PC-9 (cell line): ENCODE results near the gene CLCN1. TPM values are rescaled to one million over a fixed set of nuclear protein-coding genes. Genes with fewer than 3 reads are reported as not detected.

Source experiments
- BruUV-seq: library from RNA; stranded (reverse); fragments of 400-500 nt; replicated peaks from 2 replicates; lab custom pipeline; 2021; lab: Mats Ljungman, UMichigan
- CTCF ChIA-PET: fragments of 300-600 bp; sonication (Branson Sonifier 250); formaldehyde crosslinking; loops from one replicate; lab custom pipeline; 2022; ENCODE audit warnings: antibody characterized with exemption; lab: Charles Lee
- POLR2A ChIA-PET: fragments of 300-600 bp; sonication (Branson Sonifier 250); formaldehyde crosslinking; loops from one replicate; lab custom pipeline; 2022; ENCODE audit warnings: antibody characterized with exemption; ENCODE audit not compliant: unreplicated experiment; lab: Charles Lee
- DNase-seq, 2 experiments: peaks; one replicate each; pipeline versions ENCODE4 v3.0.0 to v3.0.0-alpha.2; 2015 to 2022; ENCODE audit warnings: mixed read lengths in 1 of 2
- H2AFZ ChIP-seq: fragments of 200-600 bp; sonication (generic); 2 replicates; pipeline ENCODE4 v1.8.1; 2017; ENCODE audit warnings: antibody characterized with exemption
- H3F3A ChIP-seq: fragments of 200-600 bp; sonication (generic); 2 replicates; pipeline ENCODE4 v1.8.1; 2017; ENCODE audit warnings: antibody characterized with exemption, mild to moderate bottlenecking, low read depth; ENCODE audit not compliant: insufficient read depth
- H3K27ac ChIP-seq: fragments of 200-600 bp; sonication (generic); 2 replicates; pipeline ENCODE4 v1.6.1; 2016; ENCODE audit warnings: mixed run types
- H3K27me3 ChIP-seq: fragments of 200-600 bp; sonication (generic); 2 replicates; pipeline ENCODE4 v1.6.1; 2016; ENCODE audit warnings: low read depth, mixed run types; ENCODE audit not compliant: insufficient read depth
- H3K36me3 ChIP-seq: fragments of 200-600 bp; sonication (generic); 2 replicates; pipeline ENCODE4 v1.6.1; 2016; ENCODE audit warnings: low read depth, mixed run types
- H3K4me1 ChIP-seq: fragments of 200-600 bp; sonication (generic); replicated peaks from 2 replicates; pipeline ENCODE4 v1.6.1; 2016; ENCODE audit warnings: mixed run types; ENCODE audit not compliant: insufficient read depth
- H3K4me2 ChIP-seq: fragments of 200-600 bp; sonication (generic); 2 replicates; pipeline ENCODE4 v1.6.1; 2017; ENCODE audit warnings: mixed run types
- H3K4me3 ChIP-seq: fragments of 200-600 bp; sonication (generic); 2 replicates; pipeline ENCODE4 v1.6.1; 2016; ENCODE audit warnings: mixed run types
- H3K79me2 ChIP-seq: fragments of 200-600 bp; sonication (generic); 2 replicates; pipeline ENCODE4 v1.6.1; 2017; ENCODE audit warnings: low read depth, mixed run types
- H3K9me2 ChIP-seq: fragments of 200-600 bp; sonication (generic); 2 replicates; pipeline ENCODE4 v1.8.1; 2017; ENCODE audit warnings: mild to moderate bottlenecking; ENCODE audit not compliant: insufficient read depth
- H3K9me3 ChIP-seq: fragments of 200-600 bp; sonication (generic); 2 replicates; pipeline ENCODE4 v1.8.1; 2016; ENCODE audit warnings: low read depth; ENCODE audit not compliant: insufficient read depth
- H4K20me1 ChIP-seq: fragments of 200-600 bp; sonication (generic); 2 replicates; pipeline ENCODE4 v1.8.1; 2017; ENCODE audit not compliant: insufficient read depth
- EZH2 ChIP-seq: fragments of 200-600 bp; sonication (generic); IDR thresholded peaks from 2 replicates; pipeline ENCODE4 v1.8.0; 2017; ENCODE audit warnings: antibody characterized with exemption, low read depth
- intact Hi-C: fragments of 100-400 bp; cut with micrococcal nuclease; formaldehyde crosslinking; loops from one replicate; pipeline ENCODE4 v1.10.0; 2022; ENCODE audit not compliant: unreplicated experiment
- total RNA-seq: library from RNA; stranded (reverse); gene quantifications from 2 replicates; pipeline ENCODE4 v1.2.3, GENCODE V29; 2021
- TF ChIP-seq, protein P1 (sequence below): fragments of 200-600 bp; sonication (generic); conservative IDR thresholded peaks from 2 replicates; pipeline ENCODE4 v1.6.1; 2017; ENCODE audit warnings: mixed run types, antibody characterized with exemption, mild to moderate bottlenecking, moderate library complexity

CLCN1 gene
- total RNA-seq, 1 experiment from 2014 or later, result not detected

DNA sequence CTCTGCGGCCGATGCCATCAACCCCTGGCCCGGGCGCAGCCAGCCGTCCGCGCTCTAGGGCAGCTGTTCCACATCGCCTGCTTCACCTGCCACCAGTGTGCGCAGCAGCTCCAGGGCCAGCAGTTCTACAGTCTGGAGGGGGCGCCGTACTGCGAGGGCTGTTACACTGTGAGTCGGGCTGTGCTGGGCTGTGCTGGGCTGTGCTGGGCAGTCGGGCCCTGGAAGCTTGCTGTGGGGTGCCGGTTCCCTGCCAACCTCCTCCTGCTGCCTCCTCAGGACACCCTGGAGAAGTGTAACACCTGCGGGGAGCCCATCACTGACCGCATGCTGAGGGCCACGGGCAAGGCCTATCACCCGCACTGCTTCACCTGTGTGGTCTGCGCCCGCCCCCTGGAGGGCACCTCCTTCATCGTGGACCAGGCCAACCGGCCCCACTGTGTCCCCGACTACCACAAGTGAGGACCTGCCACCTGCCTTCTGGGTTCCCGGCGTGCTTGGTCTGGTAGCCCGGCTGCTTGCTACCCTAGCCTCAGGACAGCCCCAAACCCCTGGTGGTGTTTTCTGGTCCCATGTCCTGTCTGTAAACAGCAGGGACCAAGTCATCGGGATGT, 72.7 kb downstream of the CLCN1 start:
- no peak overlapping the region for H3K4me2 ChIP-seq
- BruUV-seq, result no TSS peak
- H3K9me3 ChIP-seq, result no peaks in the 10 kb centered on the region
- H3K4me1 ChIP-seq, result no peaks in the 10 kb centered on the region; the same call in 1 of the 2 replicates
- H3K79me2 ChIP-seq, result peaks cover 28% of the 10 kb centered on the region
- peaks cover 42% of the 10 kb centered on the region for H4K20me1 ChIP-seq
- H2AFZ ChIP-seq, result no peak overlapping the region
- no peaks in the 10 kb centered on the region for H3K27me3 ChIP-seq
- CTCF ChIA-PET, result interaction anchor here (0.5 kb wide), 1 partner anchor 8 kb away, joined by 3 read pairs; no protein-coding TSS in a partner anchor
- H3K9me2 ChIP-seq, result no peaks in the 10 kb centered on the region
- no peak overlapping the region for H3K27ac ChIP-seq
- peaks cover 21% of the 10 kb centered on the region; the same call in 1 of the 2 replicates for H3F3A ChIP-seq
- no peak for DNase-seq
- intact Hi-C loops, result no loop called here
- H3K4me3 ChIP-seq, result no peak overlapping the region
- POLR2A ChIA-PET, result no interaction called here
- peaks cover 35% of the 10 kb centered on the region; the same call in 1 of the 2 replicates for H3K36me3 ChIP-seq
- TF ChIP-seq, protein P1, sequence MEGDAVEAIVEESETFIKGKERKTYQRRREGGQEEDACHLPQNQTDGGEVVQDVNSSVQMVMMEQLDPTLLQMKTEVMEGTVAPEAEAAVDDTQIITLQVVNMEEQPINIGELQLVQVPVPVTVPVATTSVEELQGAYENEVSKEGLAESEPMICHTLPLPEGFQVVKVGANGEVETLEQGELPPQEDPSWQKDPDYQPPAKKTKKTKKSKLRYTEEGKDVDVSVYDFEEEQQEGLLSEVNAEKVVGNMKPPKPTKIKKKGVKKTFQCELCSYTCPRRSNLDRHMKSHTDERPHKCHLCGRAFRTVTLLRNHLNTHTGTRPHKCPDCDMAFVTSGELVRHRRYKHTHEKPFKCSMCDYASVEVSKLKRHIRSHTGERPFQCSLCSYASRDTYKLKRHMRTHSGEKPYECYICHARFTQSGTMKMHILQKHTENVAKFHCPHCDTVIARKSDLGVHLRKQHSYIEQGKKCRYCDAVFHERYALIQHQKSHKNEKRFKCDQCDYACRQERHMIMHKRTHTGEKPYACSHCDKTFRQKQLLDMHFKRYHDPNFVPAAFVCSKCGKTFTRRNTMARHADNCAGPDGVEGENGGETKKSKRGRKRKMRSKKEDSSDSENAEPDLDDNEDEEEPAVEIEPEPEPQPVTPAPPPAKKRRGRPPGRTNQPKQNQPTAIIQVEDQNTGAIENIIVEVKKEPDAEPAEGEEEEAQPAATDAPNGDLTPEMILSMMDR, result no peak
- no peak for TF ChIP-seq EZH2

DNA sequence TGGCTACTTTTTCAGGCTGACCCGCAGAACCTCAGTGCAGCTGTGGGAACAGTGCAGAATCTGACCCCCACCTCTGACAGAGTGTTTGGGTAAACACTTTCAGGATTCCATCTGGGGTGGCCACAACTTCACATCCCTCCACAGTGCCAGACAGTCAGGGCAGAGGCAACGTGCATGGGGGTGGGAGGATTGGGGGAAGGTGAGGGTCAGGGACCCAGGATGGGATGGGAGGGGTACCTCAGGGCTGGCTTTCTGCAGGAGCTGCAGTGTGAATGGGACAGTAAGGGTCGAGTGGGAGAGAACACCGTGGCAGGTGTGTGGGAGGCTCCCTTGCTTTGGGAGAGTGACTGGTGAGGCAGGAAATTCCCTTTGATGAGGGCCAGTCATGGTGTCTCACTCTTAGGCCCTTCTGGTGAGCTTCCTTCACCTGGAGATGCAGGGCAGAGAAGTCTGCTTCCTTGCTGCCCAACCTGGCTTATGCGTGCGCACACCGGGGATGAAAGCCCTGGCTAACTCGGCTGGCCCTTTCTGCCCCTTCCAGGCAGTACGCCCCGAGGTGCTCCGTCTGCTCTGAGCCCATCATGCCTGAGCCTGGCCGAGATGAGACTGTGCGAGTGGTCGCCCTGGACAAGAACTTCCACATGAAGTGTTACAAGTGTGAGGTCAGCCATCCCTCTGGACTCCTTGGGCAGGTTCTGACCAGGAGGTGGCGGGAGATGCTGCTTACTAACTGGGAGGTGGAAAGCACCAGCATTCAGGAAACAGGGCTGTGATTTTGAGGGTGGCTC, 73.6 kb downstream of the CLCN1 start:
- Histone ChIP-seq H3K27ac (no peak overlapping the region), H3K4me2 (no peak overlapping the region), H3K36me3 (0 out of 2 replicates have a peak, but pooled peaks cover 30% of the 10 kb centered on the region), H2AFZ (no peak overlapping the region), H3K9me3 (no peaks in the 10 kb centered on the region), H3K27me3 (no peaks in the 10 kb centered on the region), H3K4me3 (no peak overlapping the region), H3K4me1 (no peaks in the 10 kb centered on the region), H3K9me2 (no peaks in the 10 kb centered on the region), H3K79me2 (peaks cover 19% of the 10 kb centered on the region; the same call in 1 of the 2 replicates), H3F3A (peaks cover 12% of the 10 kb centered on the region; the same call in 1 of the 2 replicates), H4K20me1 (peaks cover 37% of the 10 kb centered on the region)
- POLR2A ChIA-PET, result no interaction called here
- no TSS peak for BruUV-seq
- no peak for DNase-seq
- TF ChIP-seq EZH2, result no peak
- TF ChIP-seq, protein P1, result no peak
- CTCF ChIA-PET, result no interaction called here
- intact Hi-C loops, result no loop called here

DNA sequence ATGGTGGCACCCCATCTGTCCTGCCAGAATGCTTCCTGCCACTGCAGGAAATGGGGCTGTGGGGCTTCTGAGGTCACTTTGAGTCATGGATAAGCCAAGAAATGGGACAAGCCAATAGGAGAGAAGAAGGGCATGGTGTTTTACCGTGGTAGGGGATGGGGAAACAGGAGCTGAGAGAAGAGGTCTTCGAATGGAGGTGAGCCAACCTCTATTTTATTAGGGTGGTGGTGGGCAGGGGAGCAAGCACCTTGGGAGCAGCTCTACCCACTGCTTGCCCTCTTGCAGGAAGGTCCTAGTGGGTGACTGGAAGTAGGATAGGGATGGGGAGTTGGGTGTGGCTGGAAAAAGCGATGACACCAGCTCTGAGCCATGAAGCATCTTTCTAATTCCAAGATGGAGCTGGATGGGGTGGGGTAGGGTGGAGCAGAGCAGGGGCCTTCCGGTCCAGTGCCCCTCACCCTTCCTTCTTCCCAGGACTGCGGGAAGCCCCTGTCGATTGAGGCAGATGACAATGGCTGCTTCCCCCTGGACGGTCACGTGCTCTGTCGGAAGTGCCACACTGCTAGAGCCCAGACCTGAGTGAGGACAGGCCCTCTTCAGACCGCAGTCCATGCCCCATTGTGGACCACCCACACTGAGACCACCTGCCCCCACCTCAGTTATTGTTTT, 74.3 kb downstream of the CLCN1 start:
- no peaks in the 10 kb centered on the region for H3K9me2 ChIP-seq
- no peaks in the 10 kb centered on the region for H3K4me1 ChIP-seq
- 0 out of 2 replicates have a peak, but pooled peaks cover 30% of the 10 kb centered on the region for H3K36me3 ChIP-seq
- H3K27me3 ChIP-seq, result no peaks in the 10 kb centered on the region
- H2AFZ ChIP-seq, result no peak overlapping the region
- no peak overlapping the region for H3K4me2 ChIP-seq
- peaks cover 30% of the 10 kb centered on the region; the same call in 1 of the 2 replicates for H4K20me1 ChIP-seq
- H3K79me2 ChIP-seq, result peaks cover 11% of the 10 kb centered on the region; the same call in 1 of the 2 replicates
- BruUV-seq, result TSS peak; percentile 9
- H3K27ac ChIP-seq, result no peak overlapping the region
- ChIA-PET CTCF (no interaction called here), POLR2A (interaction anchor here (0.6 kb wide), 1 partner anchor 14 kb away, joined by 6 read pairs; no protein-coding TSS in a partner anchor)
- DNase-seq, result no peak
- TF ChIP-seq, protein P1, result no peak
- TF ChIP-seq EZH2, result no peak
- H3K9me3 ChIP-seq, result no peaks in the 10 kb centered on the region
- H3F3A ChIP-seq, result peaks cover 12% of the 10 kb centered on the region; the same call in 1 of the 2 replicates
- intact Hi-C loops, result no loop called here
- H3K4me3 ChIP-seq, result no peak overlapping the region
